Erythroblast (primary cell): ENCODE data around the gene CELF4.

ENCODE experiments used
- GATA1 ChIP-seq: IDR thresholded peaks from 2 replicates; pipeline ENCODE4 v1.6.1; 2011; ENCODE audit warnings: low read depth, mild to moderate bottlenecking, control low read depth, low read length, moderate library complexity
- POLR2A ChIP-seq: IDR thresholded peaks from 2 replicates; pipeline ENCODE4 v1.6.1; 2011; ENCODE audit warnings: mild to moderate bottlenecking, low read length

DNA sequence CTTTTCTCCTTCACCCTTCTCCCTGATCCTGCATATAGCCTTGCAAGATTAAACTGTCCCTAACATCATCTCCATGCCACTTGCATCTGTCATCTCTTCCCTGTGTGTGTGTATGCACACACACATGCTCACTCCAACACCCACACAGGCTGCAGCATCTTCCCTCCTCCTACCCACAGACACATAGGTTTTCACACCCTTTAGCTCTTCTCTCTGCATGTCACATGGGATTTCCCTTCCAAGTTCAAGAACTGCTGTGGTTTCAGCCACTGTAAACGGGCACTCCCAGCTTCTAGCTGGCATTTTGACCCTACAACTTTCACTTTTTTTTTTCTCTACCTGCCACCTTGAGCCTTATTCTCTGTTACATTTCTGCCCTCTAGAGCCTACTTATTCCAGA is 6.4 kb downstream of the CELF4 start:
- TF ChIP-seq POLR2A (no peak), GATA1 (no peak)
